ENCODE measurements around the gene MEIOSIN.
"Not testable (repeated sequence)": the region's sequence is repeated elsewhere in the genome, so short reads cannot be mapped to it uniquely, and the experiment has no call there.

Gene MEIOSIN

DNA sequence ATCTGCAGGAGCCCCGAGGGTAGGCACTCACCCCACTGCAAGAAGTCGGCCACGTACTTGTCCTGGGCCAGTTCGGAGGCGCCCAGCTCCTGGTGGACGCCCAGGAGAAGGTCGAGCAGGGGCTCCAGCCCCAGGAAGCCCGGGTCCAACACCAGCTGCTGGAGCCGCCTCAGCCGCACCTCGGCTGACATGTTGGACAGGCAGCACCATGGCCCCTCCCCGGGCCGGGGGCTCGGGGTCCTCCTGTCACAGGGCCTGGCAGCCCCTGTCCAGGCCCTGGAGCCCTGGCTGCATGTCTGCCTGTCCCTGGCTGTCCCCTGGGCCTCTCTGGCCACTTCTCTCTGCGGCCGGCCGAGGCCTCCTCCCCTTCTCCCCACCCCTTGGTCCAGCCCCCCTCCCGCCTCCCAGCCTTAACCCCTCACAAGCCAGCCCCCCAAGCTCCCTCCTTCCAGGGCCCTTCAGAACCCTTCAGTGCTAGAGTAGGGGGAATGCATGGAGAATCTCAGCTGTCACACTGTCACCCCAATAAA is 49.0 kb downstream of the MEIOSIN start, which contains the start of gene DMPK:
TSS of gene DMPK (minus strand) at position 329 of the 530 bp plus-strand sequence. CDS start at position 191, 138 bp downstream.
- no peak for DNase-seq

DNA sequence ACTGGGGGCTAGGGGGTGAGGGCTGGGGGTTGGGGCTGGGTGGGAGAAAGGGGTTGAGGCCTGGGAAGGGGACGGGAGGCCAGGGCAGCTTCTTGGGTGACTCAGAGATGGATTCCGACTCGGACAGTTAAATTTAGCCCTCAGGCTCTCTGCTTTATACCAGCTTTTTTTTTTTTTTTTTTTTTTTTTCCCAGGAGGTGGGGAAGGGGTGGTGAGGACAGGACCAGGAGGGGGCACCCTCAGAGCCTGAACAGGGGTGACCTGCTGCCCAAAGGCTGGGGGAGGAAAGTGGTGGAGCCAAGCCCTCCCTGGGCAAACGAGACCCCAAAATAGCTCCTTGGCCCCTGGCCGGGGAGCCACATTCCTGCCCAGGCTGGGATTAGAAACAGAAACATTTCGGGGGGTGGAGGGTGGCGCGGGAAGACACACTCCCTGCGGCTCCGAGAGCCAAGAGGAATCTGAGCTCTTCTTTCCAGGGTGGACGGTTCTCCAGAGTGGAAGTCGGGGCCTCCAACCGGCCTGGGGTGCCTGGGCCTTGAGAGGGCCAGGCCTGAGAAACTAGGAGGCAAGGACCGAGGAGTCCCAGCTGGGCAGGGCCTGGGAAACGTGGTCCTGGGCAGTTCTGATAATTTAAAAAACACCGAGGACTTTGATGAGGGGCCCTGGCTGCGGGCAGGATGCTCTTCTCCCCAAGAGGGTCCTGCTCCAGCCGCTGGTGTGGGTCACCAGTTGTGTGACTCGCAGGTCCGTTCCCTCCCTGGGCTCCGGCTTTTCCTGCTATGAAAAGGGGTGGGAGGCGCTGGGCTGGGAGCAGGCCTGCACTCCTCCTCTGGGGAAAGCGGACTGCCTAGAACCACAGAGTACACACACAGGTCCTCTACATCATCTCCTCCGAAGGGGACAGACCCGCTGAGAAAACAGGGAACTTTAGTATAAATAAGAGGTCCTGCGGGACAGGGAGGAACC is 49.9 kb downstream of the MEIOSIN start:
- DNase-seq, result no peak

DNA sequence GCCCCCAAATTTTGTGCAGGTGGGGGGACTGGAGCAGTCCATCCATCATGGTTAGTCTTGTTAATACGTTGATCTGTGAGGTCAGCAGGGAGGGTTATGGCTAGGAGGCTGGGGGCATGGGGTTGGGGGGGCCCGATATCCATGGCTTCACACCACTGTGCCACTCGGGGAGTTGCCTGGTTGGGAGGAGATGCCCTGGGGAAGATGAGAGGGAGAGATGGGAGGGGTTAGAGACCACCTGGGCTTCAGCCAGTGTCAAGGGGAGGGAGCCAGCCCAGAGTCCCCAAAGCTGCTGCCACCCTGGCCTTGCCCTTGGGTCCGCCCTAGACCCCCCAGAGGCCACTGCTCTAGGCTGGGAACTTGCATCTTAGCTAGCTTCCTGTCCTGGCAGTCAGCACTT is 50.9 kb downstream of the MEIOSIN start:
- DNase-seq, result no peak

GRCh38 chr19:45785097-45785496 is 51.9 kb downstream of the MEIOSIN start:
- DNase-seq, result no peak

DNA sequence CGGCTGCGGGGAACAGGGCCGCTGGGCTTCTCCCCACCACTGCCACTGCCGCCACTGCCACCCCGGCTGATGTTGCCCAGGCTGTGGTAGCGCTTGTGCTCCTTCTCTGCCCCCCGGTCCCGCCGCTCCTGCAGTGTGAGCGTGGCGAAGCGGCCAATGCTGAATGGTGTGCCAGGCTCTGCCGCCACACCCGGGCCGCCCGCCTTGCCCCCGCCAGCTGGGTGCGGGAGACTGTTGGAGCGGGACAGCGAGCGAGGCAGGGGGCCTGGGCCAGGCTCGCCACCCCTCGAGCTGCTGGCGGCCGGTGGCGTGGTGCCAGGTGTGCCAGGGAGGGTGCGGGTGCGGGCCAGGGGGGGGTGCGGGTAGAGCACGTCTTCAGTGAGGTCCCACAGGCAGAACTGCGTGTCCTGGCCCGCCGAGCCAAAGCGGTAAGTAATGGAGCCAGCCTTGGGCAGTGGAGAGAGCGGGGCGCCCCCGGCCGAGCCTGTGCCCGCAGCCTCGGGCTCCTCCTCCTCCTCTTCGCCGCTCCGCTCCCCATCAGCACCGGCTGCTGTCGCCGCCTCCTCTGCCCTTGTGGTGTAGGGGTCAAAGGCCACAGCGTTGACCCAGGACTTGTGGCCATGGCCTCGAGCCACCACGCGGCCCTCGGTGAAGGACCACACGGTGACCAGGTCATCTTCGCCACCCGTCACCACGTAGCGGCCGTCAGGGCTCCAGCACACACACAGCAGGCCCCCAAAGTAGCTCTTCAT is 52.7 kb downstream of the MEIOSIN start:
- DNase-seq, result no peak

DNA sequence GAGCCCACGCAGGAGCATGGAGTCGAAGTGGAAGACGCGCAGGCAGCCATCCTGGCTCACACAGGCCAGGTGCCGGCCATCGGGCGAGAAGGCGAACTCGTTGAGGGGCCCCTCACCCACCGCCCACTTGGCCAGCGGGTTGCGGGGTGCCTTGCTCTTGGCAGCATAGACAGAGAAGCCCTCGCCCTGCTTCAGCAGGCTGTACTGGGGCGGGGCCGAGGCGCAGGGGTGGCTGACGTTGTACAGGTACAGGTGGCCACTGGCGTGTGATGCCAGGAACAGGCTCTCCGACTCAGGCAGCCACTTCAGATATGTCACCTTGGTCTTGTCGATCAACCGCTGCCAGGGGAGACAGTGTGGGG is 53.3 kb downstream of the MEIOSIN start:
- no peak for DNase-seq

- no peak for DNase-seq
Measured at GRCh38 chr19:45789035-45789786, 56.0 kb downstream of the MEIOSIN start.

- no peak for DNase-seq
Measured at GRCh38 chr19:45790942-45791341, 57.7 kb downstream of the MEIOSIN start.

DNA sequence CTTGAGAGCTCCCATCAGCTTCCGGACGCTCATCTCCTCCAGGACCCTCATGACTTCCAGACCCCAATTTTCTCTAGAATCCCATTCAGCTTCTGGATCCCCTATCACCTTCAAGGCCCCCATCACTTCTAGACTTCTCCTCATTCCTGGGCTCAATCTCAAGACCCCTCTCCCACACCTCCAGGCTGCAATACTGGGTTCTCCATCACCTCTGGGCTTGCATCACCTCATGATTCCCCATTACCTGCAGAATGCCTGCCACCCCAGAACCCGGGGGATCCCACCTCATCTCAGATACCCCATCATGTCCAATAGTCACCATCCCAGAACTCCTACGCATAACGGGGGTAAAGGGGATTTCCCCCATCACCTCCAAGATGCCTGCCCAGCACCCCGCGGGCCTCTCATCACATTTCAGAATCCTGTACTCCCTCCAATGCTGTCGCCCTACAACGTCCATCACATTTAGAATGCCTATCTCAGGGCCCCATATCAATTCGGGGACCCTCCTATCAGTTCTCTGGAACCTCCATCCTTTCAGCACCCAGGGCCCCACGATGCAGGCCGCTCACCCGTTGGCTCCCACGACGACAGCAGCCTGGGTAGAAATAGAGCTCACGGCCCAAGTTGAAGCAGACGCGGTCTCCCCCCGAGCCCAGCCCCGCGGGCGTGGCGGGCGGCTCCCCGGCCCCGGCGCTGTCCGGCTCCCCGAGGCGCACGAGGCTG is 58.7 kb downstream of the MEIOSIN start:
- DNase-seq, result no peak

GRCh38 chr19:45792470-45793177 is 59.4 kb downstream of the MEIOSIN start, which contains the start of gene DMWD:
DMWD (minus strand) TSS chr19:45792845; CDS start chr19:45792756, 89 bp downstream.
- peak; percentile 98 for DNase-seq

GRCh38 chr19:45793178-45793564 is 59.9 kb downstream of the MEIOSIN start:
- DNase-seq, result no peak

- DNase-seq, result no peak
Measured at GRCh38 chr19:45793876-45794275, 60.6 kb downstream of the MEIOSIN start.

DNA sequence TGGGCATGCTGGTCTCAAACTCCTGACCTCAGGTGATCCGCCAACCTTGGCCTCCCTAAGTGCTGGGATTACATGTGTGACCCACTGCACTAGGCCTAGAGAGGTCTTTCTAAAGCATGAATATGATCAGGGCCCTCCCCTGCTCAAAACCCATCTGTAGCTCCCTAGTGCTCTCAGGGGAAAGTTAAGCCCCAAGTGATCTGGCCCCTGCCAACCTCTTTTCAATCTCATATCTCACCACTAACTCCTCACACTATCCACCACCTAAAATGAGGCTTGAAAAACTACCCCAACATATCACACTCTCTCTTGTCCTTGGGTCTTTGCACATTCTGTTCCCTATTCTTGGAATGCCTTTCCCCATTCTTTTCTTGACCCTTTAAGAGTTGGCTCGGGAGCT is 61.4 kb downstream of the MEIOSIN start:
- DNase-seq, result no peak

GRCh38 chr19:45798995-45799517 is 65.8 kb downstream of the MEIOSIN start:
- DNase-seq, result peak; percentile 53

GRCh38 chr19:45799541-45799940 is 66.3 kb downstream of the MEIOSIN start:
- not testable (repeated sequence) for DNase-seq

DNA sequence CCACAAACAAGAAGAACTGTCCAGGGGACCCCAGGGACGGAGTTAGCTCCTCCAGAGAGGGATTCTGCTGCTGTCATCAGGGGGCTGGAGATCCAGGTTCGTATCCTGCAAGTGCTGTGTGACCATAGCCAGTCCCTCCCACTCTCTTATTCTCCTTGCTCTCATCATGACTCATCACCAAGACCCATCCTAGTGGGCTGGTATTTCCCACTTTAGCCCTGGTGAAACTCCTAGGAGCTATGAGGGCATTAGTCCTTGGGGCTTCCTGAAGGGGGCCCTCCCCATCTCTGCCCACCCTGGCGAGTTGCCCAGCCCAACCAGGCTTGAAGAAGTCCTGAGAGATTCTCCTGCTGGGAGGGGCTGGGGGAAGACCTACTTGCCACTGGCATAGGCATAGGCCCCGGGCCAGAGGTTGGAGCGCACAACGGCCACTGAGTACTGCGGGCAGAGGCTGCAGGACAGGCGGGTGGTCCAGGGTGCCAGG is 66.9 kb downstream of the MEIOSIN start:
- DNase-seq, result no peak

GRCh38 chr19:45801603-45802175 is 68.5 kb downstream of the MEIOSIN start:
- DNase-seq, result no peak

- no peak for DNase-seq
Measured at GRCh38 chr19:45804140-45804958, 71.1 kb downstream of the MEIOSIN start.

GRCh38 chr19:45804959-45805230 is 71.7 kb downstream of the MEIOSIN start:
- no peak for DNase-seq

DNA sequence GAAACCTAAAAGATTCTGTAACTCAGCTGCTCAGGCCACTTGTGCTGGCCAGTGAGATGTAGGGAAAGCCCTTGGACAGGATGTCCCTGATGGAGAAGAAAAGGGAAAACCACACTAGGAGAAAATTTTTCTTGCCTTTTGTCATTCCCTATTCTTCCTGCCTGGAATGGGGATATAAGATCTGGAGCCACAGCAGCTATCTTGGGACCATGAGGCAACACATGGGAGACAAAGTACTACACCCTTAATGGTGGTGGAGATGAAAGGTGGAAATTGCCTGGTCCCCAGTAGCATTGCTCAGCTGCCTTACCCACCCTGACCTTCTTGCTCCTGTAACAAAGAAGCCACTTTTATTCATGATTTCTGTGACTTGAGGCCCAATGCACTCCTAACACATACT is 72.5 kb downstream of the MEIOSIN start:
- no peak for DNase-seq

Data from NCI-H2171 (cell line).